Panc1 (cell line): Measurements from ENCODE around the gene R3HDM4.

Source experiments
- CTCF ChIP-seq: fragments of 450-650 bp; IDR thresholded peaks from 2 replicates; pipeline ENCODE4 v1.5.1; 2017; ENCODE audit warnings: mild to moderate bottlenecking
- POLR2AphosphoS5 ChIP-seq: IDR thresholded peaks from 2 replicates; pipeline ENCODE4 v1.6.1; 2012; ENCODE audit warnings: mild to moderate bottlenecking, low read depth, low read length, moderate library complexity
- REST ChIP-seq, 2 experiments: IDR thresholded peaks; 2 replicates each; pipeline ENCODE4 v1.6.1; 2011 to 2012; ENCODE audit warnings: low read depth in 2 of 2, control low read depth in 1 of 2, low read length in 1 of 2, mild to moderate bottlenecking in 1 of 2, moderate library complexity in 1 of 2; ENCODE audit not compliant: insufficient read depth in 1 of 2
- TCF7L2 ChIP-seq: IDR thresholded peaks from 2 replicates; pipeline ENCODE4 v1.6.1; 2011; ENCODE audit warnings: mild to moderate bottlenecking, low read depth, low read length, inconsistent platforms

GRCh38 chr19:901216-902092 is 11.6 kb downstream of the R3HDM4 start:
- TF ChIP-seq CTCF (no peak), TCF7L2 (no peak), POLR2AphosphoS5 (no peak), REST (IDR thresholded peaks at IDR 0.05; ENCODE audit: insufficient read depth in 1 of 2, low read depth in 2 of 2, low read length in 1 of 2) (no peak)
